Gastroesophageal sphincter (tissue), 4 donors: ENCODE results near the gene IPO11. TPM values are rescaled to one million over a fixed set of nuclear protein-coding genes. Genes with fewer than 3 reads are reported as not detected.

Source experiments
- ATAC-seq: fragments of 150-250 bp; one replicate; pipeline ENCODE4 v1.9.1; 2016; ENCODE audit warnings: mild to moderate bottlenecking, moderate library complexity
- H3K27ac ChIP-seq, 4 donors: fragments of 200-600 bp; sonication (generic) in 3 of 4; 1 replicate in 3 of 4; 2 replicates in 1 of 4; pipeline ENCODE4 v1.5.1; 2016 to 2019
- H3K27me3 ChIP-seq: fragments of 200-600 bp; sonication (generic); one replicate; pipeline ENCODE4 v1.5.1; 2019
- H3K36me3 ChIP-seq, 2 donors: fragments of 200-600 bp; sonication (generic); one replicate each; pipeline ENCODE4 v1.5.1; 2019; ENCODE audit warnings: control low read depth in 1 of 2
- H3K4me1 ChIP-seq, 3 donors: fragments of 200-600 bp; sonication (generic); 1 replicate in 2 of 3; 2 replicates in 1 of 3; pipeline ENCODE4 v1.5.1; 2016 to 2019; ENCODE audit warnings: control low read depth in 2 of 3
- H3K4me3 ChIP-seq, 2 donors: fragments of 200-600 bp; sonication (generic); one replicate each; pipeline ENCODE4 v1.5.1; 2019; ENCODE audit warnings: mild to moderate bottlenecking in 1 of 2, moderate library complexity in 1 of 2
- H3K9me3 ChIP-seq, 3 donors: fragments of 200-600 bp; sonication (generic); one replicate each; pipeline ENCODE4 v1.5.1; 2017 to 2019; ENCODE audit warnings: control low read depth in 2 of 3
- EP300 ChIP-seq: sonication (generic); formaldehyde crosslinking; IDR thresholded peaks from one replicate; pipeline ENCODE4 v1.6.1; 2017; ENCODE audit warnings: antibody characterized with exemption, mild to moderate bottlenecking
- POLR2A ChIP-seq, 2 donors: fragments of 450-650 bp; IDR thresholded peaks; one replicate each; pipeline ENCODE4 v1.6.1; 2017; ENCODE audit warnings: antibody characterized with exemption in 2 of 2, mild to moderate bottlenecking in 2 of 2, moderate library complexity in 1 of 2
- POLR2AphosphoS5 ChIP-seq: sonication (generic); formaldehyde crosslinking; IDR thresholded peaks from one replicate; pipeline ENCODE4 v1.6.1; 2017; ENCODE audit warnings: antibody characterized with exemption
- WGBS, 2 donors: methylation state at CpG; one replicate each; pipeline ENCODE4 v1.1.5; 2018; ENCODE audit warnings: low coverage in 1 of 2; 5-methylcytosine and 5-hydroxymethylcytosine counted together
- total RNA-seq, 4 donors: library from RNA; depleted of rRNA; stranded (reverse); fragments of >200 nt; gene quantifications; one replicate each; pipeline ENCODE4 v1.1.0, GENCODE V29; 2016
- TF ChIP-seq, protein P1 (sequence below), 4 experiments: fragments of 200-600 bp in 2 of 4; fragments of 450-650 bp in 2 of 4; sonication (generic) in 1 of 4; IDR thresholded peaks; one replicate each; pipeline ENCODE4 v1.5.1; 2017 to 2019; ENCODE audit warnings: antibody characterized with exemption in 4 of 4, mild to moderate bottlenecking in 2 of 4, moderate library complexity in 2 of 4

IPO11 gene
- total RNA-seq, 4 donors from 2014 or later = 15.8 to 25.1 (median 17.2) TPM

DNA sequence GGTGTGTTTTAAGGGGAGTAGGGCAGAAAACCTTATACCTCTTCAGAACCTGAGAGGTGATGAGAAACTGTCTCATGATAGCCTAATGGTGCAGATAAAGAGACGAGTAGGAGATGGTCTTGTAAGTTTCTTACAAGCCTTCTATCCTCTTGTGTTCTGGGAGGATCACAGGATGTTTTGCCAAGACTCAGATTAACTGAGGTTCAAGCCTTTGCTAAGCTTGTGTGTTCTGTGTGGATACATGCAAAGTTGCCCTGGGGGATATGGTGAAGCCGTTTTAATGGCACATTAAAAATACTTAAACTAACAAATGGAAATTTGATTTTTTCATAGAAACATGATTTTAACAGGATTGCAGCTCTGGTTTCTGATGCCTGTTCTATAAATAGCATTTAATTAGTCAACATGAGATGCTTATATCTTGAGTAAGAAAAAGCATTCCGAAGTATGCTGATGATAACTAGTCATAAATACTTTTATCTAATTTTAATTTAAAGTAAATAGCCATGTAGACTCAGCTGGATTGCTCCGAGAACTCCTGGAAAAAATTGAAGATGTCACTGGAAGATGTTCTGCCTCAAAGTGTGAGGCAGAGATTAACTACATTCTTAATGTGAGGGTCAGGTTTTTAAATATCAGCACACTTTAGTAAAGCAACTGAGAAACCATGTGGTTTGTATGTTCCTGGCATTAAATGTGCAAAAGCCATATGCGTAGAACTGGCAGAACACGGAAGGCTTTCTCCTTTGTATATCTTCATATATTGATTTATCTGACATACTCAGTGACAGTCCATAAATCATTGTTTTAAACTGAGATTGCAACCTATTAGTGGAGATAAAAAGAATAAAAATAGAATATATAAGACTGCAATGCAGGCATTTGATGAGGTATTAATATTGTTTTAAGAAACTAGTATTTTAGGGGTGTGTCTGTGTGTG lies 53.7 kb downstream of the IPO11 start:
- TF ChIP-seq EP300 = no peak
- TF ChIP-seq POLR2AphosphoS5 = no peak
- TF ChIP-seq POLR2A (IDR thresholded peaks at IDR 0.05) = no peak
- TF ChIP-seq, protein P1, sequence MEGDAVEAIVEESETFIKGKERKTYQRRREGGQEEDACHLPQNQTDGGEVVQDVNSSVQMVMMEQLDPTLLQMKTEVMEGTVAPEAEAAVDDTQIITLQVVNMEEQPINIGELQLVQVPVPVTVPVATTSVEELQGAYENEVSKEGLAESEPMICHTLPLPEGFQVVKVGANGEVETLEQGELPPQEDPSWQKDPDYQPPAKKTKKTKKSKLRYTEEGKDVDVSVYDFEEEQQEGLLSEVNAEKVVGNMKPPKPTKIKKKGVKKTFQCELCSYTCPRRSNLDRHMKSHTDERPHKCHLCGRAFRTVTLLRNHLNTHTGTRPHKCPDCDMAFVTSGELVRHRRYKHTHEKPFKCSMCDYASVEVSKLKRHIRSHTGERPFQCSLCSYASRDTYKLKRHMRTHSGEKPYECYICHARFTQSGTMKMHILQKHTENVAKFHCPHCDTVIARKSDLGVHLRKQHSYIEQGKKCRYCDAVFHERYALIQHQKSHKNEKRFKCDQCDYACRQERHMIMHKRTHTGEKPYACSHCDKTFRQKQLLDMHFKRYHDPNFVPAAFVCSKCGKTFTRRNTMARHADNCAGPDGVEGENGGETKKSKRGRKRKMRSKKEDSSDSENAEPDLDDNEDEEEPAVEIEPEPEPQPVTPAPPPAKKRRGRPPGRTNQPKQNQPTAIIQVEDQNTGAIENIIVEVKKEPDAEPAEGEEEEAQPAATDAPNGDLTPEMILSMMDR (IDR thresholded peaks at IDR 0.05) = no peak
- 49 to 67% methylated on average over 6 of the region's 6 CpGs for WGBS, 2 donors
- H3K4me1 ChIP-seq = peaks cover 0 to 11% (median 0%) of the 10 kb centered on the region in 3 donors
- no peak overlapping the region for H3K27ac ChIP-seq
- H3K27me3 ChIP-seq = no peaks in the 10 kb centered on the region
- H3K9me3 ChIP-seq = no peaks in the 10 kb centered on the region
- no peak overlapping the region for H3K4me3 ChIP-seq
- ATAC-seq = no peak
- peaks cover 0 to 24% of the 10 kb centered on the region in 2 donors for H3K36me3 ChIP-seq

DNA sequence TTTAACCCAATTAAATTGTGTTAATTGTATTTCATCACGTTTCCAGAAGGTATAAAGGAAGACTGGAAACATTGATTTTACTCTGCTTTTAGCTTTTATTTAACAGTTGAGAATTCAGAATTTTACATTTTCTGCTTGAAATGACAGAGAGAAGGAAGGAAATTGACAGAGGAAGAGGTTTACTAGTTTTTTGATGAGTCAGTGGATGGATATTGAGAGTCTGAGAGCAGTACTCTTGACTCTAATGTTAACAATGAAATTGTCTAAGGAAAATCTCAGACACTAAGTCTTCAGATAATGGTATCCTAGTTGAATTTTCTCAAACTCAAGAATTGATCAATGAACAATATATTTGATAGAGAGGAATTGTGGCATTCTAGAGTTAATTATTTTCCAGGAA lies 60.6 kb downstream of the IPO11 start:
- Histone ChIP-seq H3K36me3 (peaks cover 0 to 27% of the 10 kb centered on the region in 2 donors), H3K27ac (no peak overlapping the region), H3K27me3 (no peaks in the 10 kb centered on the region), H3K4me1 (no peaks in the 10 kb centered on the region), H3K9me3 (no peaks in the 10 kb centered on the region), H3K4me3 (no peak overlapping the region)
- TF ChIP-seq, protein P1 (IDR thresholded peaks at IDR 0.05) = no peak
- TF ChIP-seq EP300 (no peak), POLR2A (IDR thresholded peaks at IDR 0.05) (no peak)
- 86 to 100% methylated on average over 1 of the region's 1 CpG for WGBS, 2 donors
- ATAC-seq = no peak

- Histone ChIP-seq H3K4me3 (no peak overlapping the region), H3K27ac (no peak overlapping the region), H3K9me3 (no peaks in the 10 kb centered on the region), H3K27me3 (no peaks in the 10 kb centered on the region), H3K36me3 (peaks cover 0 to 28% of the 10 kb centered on the region in 2 donors), H3K4me1 (no peaks in the 10 kb centered on the region)
- ATAC-seq = no peak
- TF ChIP-seq POLR2AphosphoS5 (no peak), EP300 (no peak), POLR2A (IDR thresholded peaks at IDR 0.05) (no peak)
- TF ChIP-seq, protein P1 (IDR thresholded peaks at IDR 0.05) = no peak
- WGBS, 2 donors = 70 to 100% methylated on average over 1 to 6 of the region's 9 CpGs
Measured at GRCh38 chr5:62475072-62475471, 62.5 kb downstream of the IPO11 start.

- ATAC-seq = no peak
- no peak for TF ChIP-seq POLR2AphosphoS5
- TF ChIP-seq, protein P1 (IDR thresholded peaks at IDR 0.05) = no peak
- Histone ChIP-seq H3K27ac (no peak overlapping the region), H3K27me3 (no peaks in the 10 kb centered on the region), H3K4me3 (no peak overlapping the region), H3K9me3 (no peaks in the 10 kb centered on the region), H3K36me3 (peaks cover 0 to 28% of the 10 kb centered on the region in 2 donors), H3K4me1 (no peaks in the 10 kb centered on the region)
- 79 to 93% methylated on average over 2 of the region's 2 CpGs for WGBS, 2 donors
Measured at GRCh38 chr5:62477801-62478200, 65.2 kb downstream of the IPO11 start.

GRCh38 chr5:62483556-62483955 lies 71.0 kb downstream of the IPO11 start:
- TF ChIP-seq EP300 = no peak
- TF ChIP-seq POLR2A (IDR thresholded peaks at IDR 0.05) = no peak
- TF ChIP-seq, protein P1 (IDR thresholded peaks at IDR 0.05) = no peak
- TF ChIP-seq POLR2AphosphoS5 = no peak
- Histone ChIP-seq H3K9me3 (no peaks in the 10 kb centered on the region), H3K4me3 (no peak overlapping the region), H3K27ac (no peak overlapping the region), H3K36me3 (peaks cover 0 to 38% of the 10 kb centered on the region in 2 donors), H3K27me3 (no peaks in the 10 kb centered on the region), H3K4me1 (no peaks in the 10 kb centered on the region)
- WGBS, 2 donors = 82 to 89% methylated on average over 2 of the region's 2 CpGs
- ATAC-seq = no peak
